Measurements from ENCODE around the gene ABTB2.

ABTB2 gene

GRCh38 chr11:34209809-34210208, 148.0 kb downstream of the ABTB2 start:
- no peak for DNase-seq (ENCODE audit: low spot score)

GRCh38 chr11:34208266-34209135, 149.3 kb downstream of the ABTB2 start:
- DNase-seq (ENCODE audit: low spot score), result no peak

GRCh38 chr11:34207487-34208180, 150.2 kb downstream of the ABTB2 start:
- DNase-seq (ENCODE audit: low spot score), result no peak

- DNase-seq (ENCODE audit: low spot score), result no peak
These were observed 151.2 kb downstream of the ABTB2 start for GRCh38 chr11:34206407-34207300.

- no peak for DNase-seq (ENCODE audit: low spot score)
These were observed 152.3 kb downstream of the ABTB2 start for GRCh38 chr11:34205326-34206035.

GRCh38 chr11:34204396-34205279, 153.2 kb downstream of the ABTB2 start:
- DNase-seq (ENCODE audit: low spot score), result no peak

GRCh38 chr11:34203377-34203871, 154.4 kb downstream of the ABTB2 start:
- DNase-seq (ENCODE audit: low spot score), result no peak

GRCh38 chr11:34201129-34201528, 156.7 kb downstream of the ABTB2 start:
- no peak for DNase-seq (ENCODE audit: low spot score)

- no peak for DNase-seq (ENCODE audit: low spot score)
These were observed 158.3 kb downstream of the ABTB2 start for GRCh38 chr11:34199525-34199924.

- no peak for DNase-seq (ENCODE audit: low spot score)
These were observed 159.3 kb downstream of the ABTB2 start for GRCh38 chr11:34198523-34198922.

- DNase-seq (ENCODE audit: low spot score), result no peak
These were observed 160.6 kb downstream of the ABTB2 start for GRCh38 chr11:34197256-34197655.

GRCh38 chr11:34194576-34195335, 163.1 kb downstream of the ABTB2 start:
- no peak for DNase-seq (ENCODE audit: low spot score)

- peak; percentile 90 for DNase-seq (ENCODE audit: low spot score)
These were observed 165.1 kb downstream of the ABTB2 start for GRCh38 chr11:34192481-34193401.

- no peak for DNase-seq (ENCODE audit: low spot score)
These were observed 166.2 kb downstream of the ABTB2 start for GRCh38 chr11:34191578-34191977.

- DNase-seq (ENCODE audit: low spot score), result no peak
These were observed 167.3 kb downstream of the ABTB2 start for GRCh38 chr11:34190192-34191139.

GRCh38 chr11:34189191-34189590, 168.6 kb downstream of the ABTB2 start:
- DNase-seq (ENCODE audit: low spot score), result no peak

GRCh38 chr11:34188181-34188580, 169.6 kb downstream of the ABTB2 start:
- no peak for DNase-seq (ENCODE audit: low spot score)

Measured in hepatic stellate cell (primary cell).